Hepatocyte (in vitro differentiated cells): ENCODE measurements around the gene DLGAP3. TPM values are rescaled to one million over a fixed set of nuclear protein-coding genes. Genes with fewer than 3 reads are reported as not detected.

Experiments
- DNase-seq: peaks from one replicate; pipeline ENCODE4 v3.0.0-alpha.2; 2016; ENCODE audit warnings: low spot score
- H2AFZ ChIP-seq: fragments of 200-600 bp; sonication (generic); 2 replicates; pipeline ENCODE4 v1.6.0; 2016; ENCODE audit warnings: antibody characterized with exemption, mild to moderate bottlenecking
- H3K27ac ChIP-seq: fragments of 200-600 bp; sonication (generic); 2 replicates; pipeline ENCODE4 v1.5.1; 2016; ENCODE audit warnings: mild to moderate bottlenecking
- H3K27me3 ChIP-seq: fragments of 200-600 bp; sonication (generic); 2 replicates; pipeline ENCODE4 v1.6.1; 2016
- H3K36me3 ChIP-seq: fragments of 200-600 bp; sonication (generic); replicated peaks from 2 replicates; pipeline ENCODE4 v1.5.1; 2016; ENCODE audit warnings: low read depth; ENCODE audit not compliant: insufficient read depth
- H3K4me1 ChIP-seq: fragments of 200-600 bp; sonication (generic); 2 replicates; pipeline ENCODE4 v1.5.1; 2016; ENCODE audit warnings: mild to moderate bottlenecking, moderate library complexity; ENCODE audit not compliant: insufficient read depth
- H3K4me2 ChIP-seq: fragments of 200-600 bp; sonication (generic); 2 replicates; pipeline ENCODE4 v1.6.0; 2016
- H3K4me3 ChIP-seq: fragments of 200-600 bp; sonication (generic); 2 replicates; pipeline ENCODE4 v1.5.1; 2016; ENCODE audit warnings: mild to moderate bottlenecking
- H3K79me2 ChIP-seq: fragments of 200-600 bp; sonication (generic); 2 replicates; pipeline ENCODE4 v1.6.0; 2017; ENCODE audit warnings: mild to moderate bottlenecking
- H3K9me2 ChIP-seq: fragments of 200-600 bp; sonication (generic); replicated peaks from 2 replicates; pipeline ENCODE4 v1.6.0; 2017; ENCODE audit warnings: mild to moderate bottlenecking; ENCODE audit not compliant: insufficient read depth
- H3K9me3 ChIP-seq: fragments of 200-600 bp; sonication (generic); 2 replicates; pipeline ENCODE4 v1.5.1; 2016; ENCODE audit warnings: low read depth, mild to moderate bottlenecking
- H4K20me1 ChIP-seq: fragments of 200-600 bp; sonication (generic); 2 replicates; pipeline ENCODE4 v1.6.0; 2016; ENCODE audit warnings: mild to moderate bottlenecking; ENCODE audit not compliant: insufficient read depth, poor library complexity, severe bottlenecking
- CTCF ChIP-seq: fragments of 200-600 bp; sonication (generic); IDR thresholded peaks from 2 replicates; pipeline ENCODE4 v1.5.1; 2016; ENCODE audit warnings: antibody characterized with exemption, mild to moderate bottlenecking; ENCODE audit not compliant: poor library complexity
- EZH2 ChIP-seq: fragments of 200-600 bp; sonication (generic); IDR thresholded peaks from 2 replicates; pipeline ENCODE4 v1.6.1; 2016; ENCODE audit warnings: antibody characterized with exemption, mild to moderate bottlenecking, borderline replicate concordance
- EZH2phosphoT487 ChIP-seq: fragments of 200-600 bp; sonication (generic); IDR thresholded peaks from one replicate; pipeline ENCODE4 v1.6.1; 2018; ENCODE audit warnings: antibody characterized with exemption, mild to moderate bottlenecking, low read depth, moderate library complexity; ENCODE audit not compliant: unreplicated experiment, severe bottlenecking
- WGBS: methylation state at CpG from one replicate; pipeline ENCODE4 v1.1.6; 2016; ENCODE audit warnings: low lambda C conversion rate; ENCODE audit errors: missing lambda C conversion rate; 5-methylcytosine and 5-hydroxymethylcytosine counted together
- polyA plus RNA-seq: library from polyadenylated mRNA; unstranded; fragments of >200 nt; fragmentation: Nextera tagmentation; extraction: Ambion mirVana; gene quantifications from 2 replicates; pipeline ENCODE4 v1.2.1, GENCODE V29; 2016
- total RNA-seq: library from RNA; depleted of rRNA; stranded (reverse); fragments of >200 nt; gene quantifications from 2 replicates; pipeline ENCODE4 v1.2.3, GENCODE V29; 2014

The DLGAP3 gene
- total and polyA plus RNA-seq, 2 experiments from 2014 or later = 0.33 to 1.0 TPM

GRCh38 chr1:34871443-34872132, 57.9 kb downstream of the DLGAP3 start:
- no peak for DNase-seq
- no peak overlapping the region for H3K27ac ChIP-seq
- no peaks in the 10 kb centered on the region for H3K9me2 ChIP-seq
- H3K9me3 ChIP-seq = no peaks in the 10 kb centered on the region
- H4K20me1 ChIP-seq = no peaks in the 10 kb centered on the region
- TF ChIP-seq EZH2 (no peak), CTCF (no peak), EZH2phosphoT487 (no peak)
- H3K27me3 ChIP-seq = peaks cover 23% of the 10 kb centered on the region
- H3K36me3 ChIP-seq = no peaks in the 10 kb centered on the region
- no peak overlapping the region for H3K4me3 ChIP-seq
- H3K4me1 ChIP-seq = no peaks in the 10 kb centered on the region
- H2AFZ ChIP-seq = no peak overlapping the region
- H3K4me2 ChIP-seq = no peak overlapping the region
- 87% methylated on average over 17 of the region's 17 CpGs for WGBS
- H3K79me2 ChIP-seq = no peaks in the 10 kb centered on the region

DNA sequence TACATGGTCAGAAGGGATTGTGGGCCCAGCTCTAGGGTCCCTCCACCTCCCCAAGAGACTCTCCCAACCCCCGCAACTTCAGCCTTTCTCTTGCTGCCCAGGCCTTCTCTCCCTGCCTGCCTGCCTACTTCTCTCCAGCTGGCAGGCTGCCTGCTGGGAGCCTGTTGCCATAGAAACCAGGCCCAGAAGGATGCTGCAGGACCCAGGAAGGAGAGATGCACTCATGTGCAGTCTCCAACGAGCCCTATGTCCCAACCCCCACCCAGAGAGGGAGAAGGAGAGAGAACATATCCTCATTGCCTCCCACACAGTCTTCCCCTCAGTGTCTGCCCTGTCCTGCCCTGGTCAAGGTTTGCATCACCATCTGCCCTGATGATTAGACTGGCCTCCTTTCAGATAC, 59.1 kb downstream of the DLGAP3 start:
- no peak for DNase-seq
- H2AFZ ChIP-seq = no peak overlapping the region
- TF ChIP-seq EZH2phosphoT487 (no peak), CTCF (no peak), EZH2 (no peak)
- H3K4me2 ChIP-seq = no peak overlapping the region
- H4K20me1 ChIP-seq = no peaks in the 10 kb centered on the region
- H3K4me3 ChIP-seq = no peak overlapping the region
- peaks cover 23% of the 10 kb centered on the region for H3K27me3 ChIP-seq
- 61% methylated on average over 2 of the region's 2 CpGs for WGBS
- H3K4me1 ChIP-seq = peaks cover 4% of the 10 kb centered on the region
- no peaks in the 10 kb centered on the region for H3K9me2 ChIP-seq
- H3K79me2 ChIP-seq = no peaks in the 10 kb centered on the region
- H3K27ac ChIP-seq = no peak overlapping the region
- H3K36me3 ChIP-seq = no peaks in the 10 kb centered on the region
- H3K9me3 ChIP-seq = no peaks in the 10 kb centered on the region

GRCh38 chr1:34869760-34870159, 59.7 kb downstream of the DLGAP3 start:
- Histone ChIP-seq H3K27ac (no peak overlapping the region), H3K79me2 (no peaks in the 10 kb centered on the region), H3K9me2 (no peaks in the 10 kb centered on the region), H3K27me3 (peaks cover 23% of the 10 kb centered on the region), H2AFZ (no peak overlapping the region), H3K4me3 (no peak overlapping the region), H3K4me1 (peaks cover 6% of the 10 kb centered on the region), H4K20me1 (no peaks in the 10 kb centered on the region), H3K9me3 (no peaks in the 10 kb centered on the region), H3K36me3 (no peaks in the 10 kb centered on the region), H3K4me2 (no peak overlapping the region)
- TF ChIP-seq EZH2 = no peak
- 85% methylated on average over 4 of the region's 4 CpGs for WGBS
- DNase-seq = no peak

DNA sequence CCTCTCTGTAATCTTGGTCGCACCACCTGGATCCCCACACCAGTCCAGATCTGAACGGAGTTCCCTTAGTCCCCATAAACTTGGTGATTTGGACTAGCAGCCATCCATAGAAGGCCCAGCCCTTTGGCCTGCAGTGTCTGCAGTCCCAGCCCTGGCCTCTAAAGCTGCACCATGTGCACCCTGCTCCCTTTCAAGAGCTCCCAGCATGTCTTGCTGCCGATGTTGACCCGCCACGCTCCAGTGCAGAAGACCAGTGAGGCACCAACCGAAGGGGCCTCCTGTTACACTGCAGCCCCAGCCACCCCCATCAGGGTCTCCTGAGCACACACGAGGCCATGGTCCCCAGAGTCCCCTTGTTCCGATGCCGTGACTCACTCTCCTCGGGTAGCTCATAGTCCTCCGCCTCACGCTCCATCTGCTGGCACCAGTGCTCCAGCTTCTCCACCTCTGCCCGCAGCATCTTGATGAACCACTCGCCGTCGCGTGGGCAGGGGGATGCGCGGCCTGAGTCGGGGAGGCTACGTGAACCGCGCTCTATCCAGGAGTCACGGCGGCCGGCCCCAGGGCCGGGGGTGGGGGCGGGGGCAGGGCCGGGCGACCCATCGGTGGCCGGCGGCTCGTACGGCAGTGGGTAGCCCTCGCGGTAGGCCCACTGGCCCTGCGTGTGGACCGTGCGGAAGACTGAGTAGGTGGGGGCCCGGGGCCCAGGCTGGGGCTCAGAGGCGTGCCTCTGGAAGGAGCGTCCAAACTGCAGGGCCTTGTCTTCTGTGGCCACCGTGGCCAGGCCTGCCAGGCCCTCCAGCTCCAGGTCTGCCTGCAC, 61.0 kb downstream of the DLGAP3 start:
- peaks cover 13% of the 10 kb centered on the region for H3K27me3 ChIP-seq
- H3K9me3 ChIP-seq = no peaks in the 10 kb centered on the region
- H3K4me1 ChIP-seq = peaks cover 6% of the 10 kb centered on the region
- H3K27ac ChIP-seq = no peak overlapping the region
- 92% methylated on average over 25 of the region's 44 CpGs for WGBS
- no peaks in the 10 kb centered on the region for H3K9me2 ChIP-seq
- H4K20me1 ChIP-seq = no peaks in the 10 kb centered on the region
- H3K79me2 ChIP-seq = no peaks in the 10 kb centered on the region
- no peak overlapping the region for H3K4me2 ChIP-seq
- TF ChIP-seq EZH2 (no peak), CTCF (no peak), EZH2phosphoT487 (no peak)
- no peaks in the 10 kb centered on the region for H3K36me3 ChIP-seq
- no peak for DNase-seq
- no peak overlapping the region for H3K4me3 ChIP-seq
- H2AFZ ChIP-seq = no peak overlapping the region
